ENCODE measurements around the gene TSPAN10.

GRCh38 chr17:81682565-81683207 lies 45.7 kb downstream of the TSPAN10 start:
- no peak for TF ChIP-seq EP300 (IDR thresholded peaks at IDR 0.05)
- no peak for TF ChIP-seq CTCF (IDR thresholded peaks at IDR 0.05)
- no peak for TF ChIP-seq POLR2A (IDR thresholded peaks at IDR 0.05)

Data from sigmoid colon (tissue), 4 donors.